ENCODE data around the gene OTULINL.

GRCh38 chr5:14587150-14587549 lies 5.6 kb downstream of the OTULINL start:
- no peak for TF ChIP-seq EZH2 (IDR thresholded peaks at IDR 0.05; ENCODE audit: borderline replicate concordance, low read length)
- no peak for TF ChIP-seq CTCF (conservative IDR thresholded peaks at IDR 0.05 in 1 of 2, IDR thresholded peaks at IDR 0.05 in 1 of 2; ENCODE audit: extremely low read depth in 1 of 2, insufficient read depth in 1 of 2, low read depth in 1 of 2, low read length in 2 of 2)

Data from mammary epithelial cell (primary cell).